ENCODE results near the gene NMNAT3.

DNA sequence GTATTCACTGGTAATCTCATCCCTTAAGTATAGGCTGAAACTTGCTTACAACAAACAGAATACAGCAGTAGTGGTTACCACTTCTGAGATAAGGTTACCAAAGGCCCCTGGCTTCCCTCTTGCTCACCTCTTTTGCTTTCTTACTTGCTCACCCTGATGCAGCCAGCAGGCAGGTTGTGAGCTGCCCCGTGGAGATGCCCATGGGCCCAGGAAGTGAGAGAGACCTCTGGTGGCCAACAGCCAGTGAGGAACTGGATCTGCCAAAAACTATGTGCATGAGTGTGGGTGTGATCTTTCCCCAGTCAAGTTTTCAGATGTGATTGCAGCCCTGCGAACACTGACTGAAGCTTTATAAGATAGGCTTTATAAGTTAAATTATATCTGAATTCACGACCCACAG lies 48.7 kb downstream of the NMNAT3 start:
- TF ChIP-seq, protein P1, sequence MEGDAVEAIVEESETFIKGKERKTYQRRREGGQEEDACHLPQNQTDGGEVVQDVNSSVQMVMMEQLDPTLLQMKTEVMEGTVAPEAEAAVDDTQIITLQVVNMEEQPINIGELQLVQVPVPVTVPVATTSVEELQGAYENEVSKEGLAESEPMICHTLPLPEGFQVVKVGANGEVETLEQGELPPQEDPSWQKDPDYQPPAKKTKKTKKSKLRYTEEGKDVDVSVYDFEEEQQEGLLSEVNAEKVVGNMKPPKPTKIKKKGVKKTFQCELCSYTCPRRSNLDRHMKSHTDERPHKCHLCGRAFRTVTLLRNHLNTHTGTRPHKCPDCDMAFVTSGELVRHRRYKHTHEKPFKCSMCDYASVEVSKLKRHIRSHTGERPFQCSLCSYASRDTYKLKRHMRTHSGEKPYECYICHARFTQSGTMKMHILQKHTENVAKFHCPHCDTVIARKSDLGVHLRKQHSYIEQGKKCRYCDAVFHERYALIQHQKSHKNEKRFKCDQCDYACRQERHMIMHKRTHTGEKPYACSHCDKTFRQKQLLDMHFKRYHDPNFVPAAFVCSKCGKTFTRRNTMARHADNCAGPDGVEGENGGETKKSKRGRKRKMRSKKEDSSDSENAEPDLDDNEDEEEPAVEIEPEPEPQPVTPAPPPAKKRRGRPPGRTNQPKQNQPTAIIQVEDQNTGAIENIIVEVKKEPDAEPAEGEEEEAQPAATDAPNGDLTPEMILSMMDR (IDR thresholded peaks at IDR 0.05) = no peak
- no peak for TF ChIP-seq POLR2AphosphoS5 (IDR thresholded peaks at IDR 0.05)

All from stomach (tissue), 4 donors.